HEK293T (cell line): ENCODE measurements around the gene CASKIN1.

Source experiments
- CTCF ChIA-PET: fragments of 350-600 bp; formaldehyde crosslinking; extraction: SDS; loops from one replicate; lab custom pipeline; 2021; ENCODE audit warnings: antibody characterized with exemption, inconsistent platforms; lab: Yijun Ruan, JAX
- POLR2A ChIA-PET: fragments of 350-600 bp; formaldehyde crosslinking; extraction: SDS; loops from one replicate; lab custom pipeline; 2020; ENCODE audit warnings: antibody characterized with exemption, inconsistent platforms; lab: Yijun Ruan, JAX
- DNase-seq: peaks from one replicate; pipeline ENCODE4 v3.0.0; 2012; ENCODE audit warnings: mixed read lengths; ENCODE audit errors: extremely low spot score
- ARNT ChIP-seq: fragments of 450-650 bp; IDR thresholded peaks from 2 replicates; pipeline ENCODE4 v1.6.1; 2017; ENCODE audit warnings: mild to moderate bottlenecking
- BHLHE40 ChIP-seq: fragments of 450-650 bp; IDR thresholded peaks from 2 replicates; pipeline ENCODE4 v1.6.1; 2016; ENCODE audit warnings: mild to moderate bottlenecking, moderate library complexity, borderline replicate concordance
- CTBP1 ChIP-seq: fragments of 450-650 bp; IDR thresholded peaks from 2 replicates; pipeline ENCODE4 v1.6.1; 2016; ENCODE audit warnings: borderline replicate concordance
- ELF4 ChIP-seq: fragments of 450-650 bp; IDR thresholded peaks from 2 replicates; pipeline ENCODE4 v1.6.1; 2017; ENCODE audit warnings: antibody characterized with exemption
- FOXA1 ChIP-seq: fragments of 450-650 bp; IDR thresholded peaks from 2 replicates; pipeline ENCODE4 v1.6.1; 2016; ENCODE audit warnings: mild to moderate bottlenecking
- FOXK2 ChIP-seq: fragments of 450-650 bp; IDR thresholded peaks from 2 replicates; pipeline ENCODE4 v1.6.1; 2016; ENCODE audit warnings: mild to moderate bottlenecking
- FOXM1 ChIP-seq: fragments of 450-650 bp; IDR thresholded peaks from 2 replicates; pipeline ENCODE4 v1.6.1; 2017; ENCODE audit warnings: mild to moderate bottlenecking, borderline replicate concordance
- HDGF ChIP-seq: fragments of 450-650 bp; IDR thresholded peaks from 2 replicates; pipeline ENCODE4 v1.6.1; 2017; ENCODE audit warnings: antibody characterized with exemption, borderline replicate concordance
- L3MBTL2 ChIP-seq: fragments of 450-650 bp; conservative IDR thresholded peaks from 2 replicates; pipeline ENCODE4 v1.6.1; 2016; ENCODE audit warnings: mild to moderate bottlenecking
- LEF1 ChIP-seq: fragments of 450-650 bp; IDR thresholded peaks from 2 replicates; pipeline ENCODE4 v1.6.1; 2017; ENCODE audit warnings: mild to moderate bottlenecking, borderline replicate concordance
- NFRKB ChIP-seq: fragments of 450-650 bp; IDR thresholded peaks from 2 replicates; pipeline ENCODE4 v1.6.1; 2016; ENCODE audit warnings: mild to moderate bottlenecking, moderate library complexity
- PKNOX1 ChIP-seq: fragments of 450-650 bp; IDR thresholded peaks from 2 replicates; pipeline ENCODE4 v1.6.1; 2016
- SP1 ChIP-seq: fragments of 450-650 bp; IDR thresholded peaks from 2 replicates; pipeline ENCODE4 v1.6.1; 2017
- SUZ12 ChIP-seq: fragments of 450-650 bp; IDR thresholded peaks from 2 replicates; pipeline ENCODE4 v1.6.1; 2016; ENCODE audit warnings: mild to moderate bottlenecking
- TARDBP ChIP-seq: fragments of 450-650 bp; IDR thresholded peaks from 2 replicates; pipeline ENCODE4 v1.6.1; 2016
- ZNF384 ChIP-seq: fragments of 450-650 bp; IDR thresholded peaks from 2 replicates; pipeline ENCODE4 v1.6.1; 2016

Gene CASKIN1

GRCh38 chr16:2210009-2210332 is 13.6 kb upstream of the CASKIN1 start:
- CTCF ChIA-PET, result no interaction called here
- POLR2A ChIA-PET, result interaction anchor here (1.1 to 2.0 kb wide), 2 partner anchors 12 to 55 kb away, joined by 3 to 8 read pairs; partner anchors contain the start of gene TRAF7
- no peak for DNase-seq
- TF ChIP-seq ZNF384, result no peak
- TF ChIP-seq FOXA1, result no peak
- TF ChIP-seq HDGF, result no peak
- TF ChIP-seq SP1, result no peak
- no peak for TF ChIP-seq NFRKB
- TF ChIP-seq L3MBTL2, result no peak
- TF ChIP-seq TARDBP, result no peak
- no peak for TF ChIP-seq FOXM1
- no peak for TF ChIP-seq BHLHE40
- no peak for TF ChIP-seq FOXK2
- no peak for TF ChIP-seq PKNOX1
- no peak for TF ChIP-seq SUZ12
- TF ChIP-seq CTBP1, result no peak

DNA sequence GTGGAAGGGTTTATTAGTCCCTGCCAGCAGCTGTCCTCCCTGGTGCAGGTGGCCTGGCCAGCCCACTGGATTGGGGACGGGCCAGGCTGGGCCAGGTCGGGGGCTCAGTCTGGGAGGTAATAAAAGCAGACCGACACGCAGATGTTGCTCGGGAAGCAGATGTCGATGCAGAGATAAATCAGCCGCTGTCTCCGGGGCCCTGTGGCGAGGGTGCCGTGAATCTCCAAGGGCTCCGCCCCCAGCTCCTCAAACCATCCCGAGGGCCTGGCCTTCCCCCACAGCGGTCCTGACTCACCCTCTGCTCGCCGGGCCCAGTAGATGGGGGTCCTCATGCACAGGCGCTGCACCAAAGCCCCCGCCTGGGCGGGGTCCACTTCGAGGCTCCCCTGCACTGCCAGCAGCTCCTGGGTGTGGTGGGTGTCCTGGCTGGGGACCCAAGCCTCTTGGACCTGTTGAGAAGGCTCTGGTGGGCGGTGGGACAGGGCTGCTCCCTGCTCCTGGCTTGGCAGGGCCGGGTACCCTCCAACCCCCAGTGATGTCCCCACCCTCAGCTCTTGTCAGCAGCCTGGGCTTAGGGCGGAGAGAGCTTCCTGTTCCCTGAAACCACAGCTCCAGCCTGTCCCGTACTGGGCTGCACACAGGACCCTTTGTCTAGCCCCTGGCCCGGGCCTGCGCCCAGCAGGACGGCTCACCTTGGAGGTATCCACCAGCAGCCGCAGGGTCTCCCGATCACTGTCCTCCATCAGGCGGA is 13.0 kb upstream of the CASKIN1 start:
- ChIA-PET CTCF (no interaction called here), POLR2A (interaction anchor here (1.0 to 2.0 kb wide), 4 partner anchors 9 to 55 kb away, joined by 3 to 8 read pairs (median 4); partner anchors contain the start of genes ECI1 and TRAF7)

GRCh38 chr16:2208772-2209171 is 12.4 kb upstream of the CASKIN1 start:
- CTCF ChIA-PET, result no interaction called here

More for the DNA sequence above, 13.0 kb upstream of the CASKIN1 start:
- TF ChIP-seq ZNF384 (no peak), ELF4 (no peak), FOXM1 (no peak), CTBP1 (no peak), FOXK2 (no peak)
- DNase-seq, result no peak

DNA sequence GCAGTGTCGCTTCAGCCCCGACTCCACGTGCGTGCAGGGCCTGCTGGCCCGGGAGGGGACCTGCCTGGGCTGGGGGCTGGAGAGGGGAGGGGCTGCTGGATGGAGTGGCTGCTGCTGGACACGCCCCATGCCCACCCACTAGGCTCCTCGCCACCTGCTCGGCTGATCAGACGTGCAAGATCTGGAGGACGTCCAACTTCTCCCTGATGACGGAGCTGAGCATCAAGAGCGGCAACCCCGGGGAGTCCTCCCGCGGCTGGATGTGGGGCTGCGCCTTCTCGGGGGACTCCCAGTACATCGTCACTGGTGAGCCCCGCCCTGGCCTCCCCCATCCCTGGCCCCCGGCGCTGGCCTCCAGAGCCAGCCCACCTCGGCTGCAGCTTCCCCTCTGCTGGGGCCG is 11.9 kb upstream of the CASKIN1 start:
- TF ChIP-seq PKNOX1 (no peak), TARDBP (no peak), ELF4 (no peak), NFRKB (no peak), BHLHE40 (no peak), ZNF384 (no peak), SP1 (no peak)
- CTCF ChIA-PET, result no interaction called here
- POLR2A ChIA-PET, result interaction anchor here (1.0 to 2.0 kb wide), 3 partner anchors 10 to 53 kb away, joined by 3 to 8 read pairs (median 4); partner anchors contain the start of genes ECI1 and TRAF7
- no peak for DNase-seq

More at GRCh38 chr16:2208772-2209171, 12.4 kb upstream of the CASKIN1 start:
- no peak for DNase-seq
- POLR2A ChIA-PET, result interaction anchor here (1.0 to 2.0 kb wide), 3 partner anchors 10 to 54 kb away, joined by 3 to 8 read pairs (median 4); partner anchors contain the start of genes ECI1 and TRAF7
- TF ChIP-seq TARDBP (no peak), ZNF384 (no peak), FOXA1 (no peak), FOXM1 (no peak), CTBP1 (no peak), ELF4 (no peak), FOXK2 (no peak), BHLHE40 (no peak), SUZ12 (no peak), L3MBTL2 (no peak), SP1 (no peak), PKNOX1 (no peak), NFRKB (no peak), ARNT (no peak), HDGF (no peak), LEF1 (no peak)

DNA sequence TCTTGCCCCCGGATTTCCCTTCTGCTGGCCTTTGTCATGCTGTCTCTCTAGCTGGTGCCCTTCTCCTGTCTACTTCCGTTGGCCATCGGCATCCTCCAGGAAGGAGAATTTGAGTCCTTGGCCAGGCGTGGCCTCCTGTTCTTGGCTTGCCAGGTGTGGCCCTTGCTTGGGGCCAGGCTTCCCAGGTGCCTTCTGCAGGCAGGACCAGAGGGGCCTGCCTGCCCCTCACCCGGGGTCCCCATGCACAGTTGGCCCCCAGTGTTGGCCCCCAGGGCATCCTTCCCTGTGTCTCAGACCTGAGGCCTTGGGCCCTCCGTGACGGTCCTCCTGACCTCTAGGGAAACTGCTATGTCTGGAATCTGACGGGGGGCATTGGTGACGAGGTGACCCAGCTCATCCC is 11.5 kb upstream of the CASKIN1 start:
- CTCF ChIA-PET, result no interaction called here
- no peak for TF ChIP-seq NFRKB
- TF ChIP-seq FOXM1, result no peak
- TF ChIP-seq ZNF384, result no peak
- TF ChIP-seq SP1, result no peak
- TF ChIP-seq ARNT, result no peak
- TF ChIP-seq FOXA1, result no peak
- TF ChIP-seq CTBP1, result no peak
- no peak for TF ChIP-seq L3MBTL2
- TF ChIP-seq FOXK2, result no peak
- no peak for TF ChIP-seq BHLHE40
- TF ChIP-seq ELF4, result no peak
- TF ChIP-seq TARDBP, result no peak
- TF ChIP-seq HDGF, result no peak
- TF ChIP-seq LEF1, result no peak
- no peak for TF ChIP-seq PKNOX1
- no peak for TF ChIP-seq SUZ12
- POLR2A ChIA-PET, result interaction anchor here (1.6 kb wide), 1 partner anchor 44 kb away, joined by 4 read pairs; the partner anchor contains the start of gene ECI1
- DNase-seq, result no peak
